ENCODE results near the gene IFNA8.
"Not testable (repeated sequence)": the region's sequence is repeated elsewhere in the genome, so short reads cannot be mapped to it uniquely, and the experiment has no call there.

Gene IFNA8

GRCh38 chr9:21415493-21416267 is 6.8 kb downstream of the IFNA8 start:
- Histone ChIP-seq H3K9me3 (ENCODE audit: control insufficient read depth, low read length) (no peaks in the 10 kb centered on the region), H3K4me3 (ENCODE audit: insufficient read depth, low read depth, low read length, poor library complexity, severe bottlenecking) (no peak overlapping the region), H3K4me1 (ENCODE audit: control insufficient read depth, insufficient read depth, low read length, poor library complexity, severe bottlenecking) (no peaks in the 10 kb centered on the region), H3K27ac (ENCODE audit: insufficient read depth, low read length, poor library complexity, severe bottlenecking) (no peak overlapping the region), H3K36me3 (ENCODE audit: control insufficient read depth, insufficient read depth, low read length) (no peaks in the 10 kb centered on the region), H3K27me3 (replicated peaks; ENCODE audit: control insufficient read depth, insufficient read depth, low read length, poor library complexity, severe bottlenecking) (no peaks in the 10 kb centered on the region)
- DNase-seq = no peak

- Histone ChIP-seq H3K9me3 (ENCODE audit: control insufficient read depth, low read length) (no peaks in the 10 kb centered on the region), H3K4me3 (ENCODE audit: insufficient read depth, low read depth, low read length, poor library complexity, severe bottlenecking) (no peak overlapping the region), H3K27me3 (replicated peaks; ENCODE audit: control insufficient read depth, insufficient read depth, low read length, poor library complexity, severe bottlenecking) (no peaks in the 10 kb centered on the region), H3K4me1 (ENCODE audit: control insufficient read depth, insufficient read depth, low read length, poor library complexity, severe bottlenecking) (no peaks in the 10 kb centered on the region), H3K27ac (ENCODE audit: insufficient read depth, low read length, poor library complexity, severe bottlenecking) (no peak overlapping the region), H3K36me3 (ENCODE audit: control insufficient read depth, insufficient read depth, low read length) (no peaks in the 10 kb centered on the region)
- DNase-seq = no peak
Observed at GRCh38 chr9:21428235-21428634, 19.3 kb downstream of the IFNA8 start.

GRCh38 chr9:21429191-21429590 is 20.3 kb downstream of the IFNA8 start:
- H3K4me1 ChIP-seq (ENCODE audit: control insufficient read depth, insufficient read depth, low read length, poor library complexity, severe bottlenecking) = no peaks in the 10 kb centered on the region
- no peak overlapping the region for H3K27ac ChIP-seq (ENCODE audit: insufficient read depth, low read length, poor library complexity, severe bottlenecking)
- no peaks in the 10 kb centered on the region for H3K27me3 ChIP-seq (replicated peaks; ENCODE audit: control insufficient read depth, insufficient read depth, low read length, poor library complexity, severe bottlenecking)
- H3K4me3 ChIP-seq (ENCODE audit: insufficient read depth, low read depth, low read length, poor library complexity, severe bottlenecking) = no peak overlapping the region
- H3K36me3 ChIP-seq (ENCODE audit: control insufficient read depth, insufficient read depth, low read length) = no peaks in the 10 kb centered on the region
- no peak for DNase-seq
- H3K9me3 ChIP-seq (ENCODE audit: control insufficient read depth, low read length) = no peaks in the 10 kb centered on the region

- H3K36me3 ChIP-seq (ENCODE audit: control insufficient read depth, insufficient read depth, low read length) = no peaks in the 10 kb centered on the region
- H3K27ac ChIP-seq (ENCODE audit: insufficient read depth, low read length, poor library complexity, severe bottlenecking) = no peak overlapping the region
- no peak for DNase-seq
Observed at GRCh38 chr9:21432672-21433425, 23.9 kb downstream of the IFNA8 start.

GRCh38 chr9:21434202-21435014 is 25.5 kb downstream of the IFNA8 start:
- no peaks in the 10 kb centered on the region for H3K4me1 ChIP-seq (ENCODE audit: control insufficient read depth, insufficient read depth, low read length, poor library complexity, severe bottlenecking)
- H3K36me3 ChIP-seq (ENCODE audit: control insufficient read depth, insufficient read depth, low read length) = no peaks in the 10 kb centered on the region
- no peak overlapping the region for H3K4me3 ChIP-seq (ENCODE audit: insufficient read depth, low read depth, low read length, poor library complexity, severe bottlenecking)
- peak in 1 of 3 donors; percentile 6 for DNase-seq
- H3K27ac ChIP-seq (ENCODE audit: insufficient read depth, low read length, poor library complexity, severe bottlenecking) = no peak overlapping the region
- no peaks in the 10 kb centered on the region for H3K9me3 ChIP-seq (ENCODE audit: control insufficient read depth, low read length)
- H3K27me3 ChIP-seq (replicated peaks; ENCODE audit: control insufficient read depth, insufficient read depth, low read length, poor library complexity, severe bottlenecking) = no peaks in the 10 kb centered on the region

More at GRCh38 chr9:21432672-21433425, 23.9 kb downstream of the IFNA8 start:
- Histone ChIP-seq H3K27me3 (replicated peaks; ENCODE audit: control insufficient read depth, insufficient read depth, low read length, poor library complexity, severe bottlenecking) (no peaks in the 10 kb centered on the region), H3K9me3 (ENCODE audit: control insufficient read depth, low read length) (no peaks in the 10 kb centered on the region), H3K4me3 (ENCODE audit: insufficient read depth, low read depth, low read length, poor library complexity, severe bottlenecking) (no peak overlapping the region), H3K4me1 (ENCODE audit: control insufficient read depth, insufficient read depth, low read length, poor library complexity, severe bottlenecking) (no peaks in the 10 kb centered on the region)

GRCh38 chr9:21435015-21435383 is 26.1 kb downstream of the IFNA8 start:
- not testable (repeated sequence) for DNase-seq; H3K27ac ChIP-seq (ENCODE audit: insufficient read depth, low read length, poor library complexity, severe bottlenecking); H3K4me3 ChIP-seq (ENCODE audit: insufficient read depth, low read depth, low read length, poor library complexity, severe bottlenecking); H3K4me1 ChIP-seq (ENCODE audit: control insufficient read depth, insufficient read depth, low read length, poor library complexity, severe bottlenecking); H3K27me3 ChIP-seq (replicated peaks; ENCODE audit: control insufficient read depth, insufficient read depth, low read length, poor library complexity, severe bottlenecking); H3K9me3 ChIP-seq (ENCODE audit: control insufficient read depth, low read length); H3K36me3 ChIP-seq (ENCODE audit: control insufficient read depth, insufficient read depth, low read length)

- Histone ChIP-seq H3K4me3 (ENCODE audit: insufficient read depth, low read depth, low read length, poor library complexity, severe bottlenecking) (no peak within 1 kb of the TSS), H3K36me3 (ENCODE audit: control insufficient read depth, insufficient read depth, low read length) (no peaks in the 10 kb centered on the region)
Observed at GRCh38 chr9:21440139-21440538, 31.2 kb downstream of the IFNA8 start, which contains the start of gene IFNA1. IFNA1 (plus strand) TSS chr9:21440439; CDS start chr9:21440508, 69 bp downstream.

GRCh38 chr9:21443849-21444625 is 35.1 kb downstream of the IFNA8 start:
- Histone ChIP-seq H3K27ac (ENCODE audit: insufficient read depth, low read length, poor library complexity, severe bottlenecking) (no peak overlapping the region), H3K4me3 (ENCODE audit: insufficient read depth, low read depth, low read length, poor library complexity, severe bottlenecking) (no peak overlapping the region), H3K4me1 (ENCODE audit: control insufficient read depth, insufficient read depth, low read length, poor library complexity, severe bottlenecking) (peaks cover 7% of the 10 kb centered on the region), H3K27me3 (replicated peaks; ENCODE audit: control insufficient read depth, insufficient read depth, low read length, poor library complexity, severe bottlenecking) (no peaks in the 10 kb centered on the region), H3K36me3 (ENCODE audit: control insufficient read depth, insufficient read depth, low read length) (no peaks in the 10 kb centered on the region), H3K9me3 (ENCODE audit: control insufficient read depth, low read length) (no peaks in the 10 kb centered on the region)
- DNase-seq = peak in 1 of 3 donors; percentile 15

More at GRCh38 chr9:21440139-21440538, 31.2 kb downstream of the IFNA8 start, which contains the start of gene IFNA1:
- no peaks in the 10 kb centered on the region for H3K27me3 ChIP-seq (replicated peaks; ENCODE audit: control insufficient read depth, insufficient read depth, low read length, poor library complexity, severe bottlenecking)
- H3K27ac ChIP-seq (ENCODE audit: insufficient read depth, low read length, poor library complexity, severe bottlenecking) = no peak within 1 kb of the TSS
- H3K9me3 ChIP-seq (ENCODE audit: control insufficient read depth, low read length) = no peaks in the 10 kb centered on the region
- peaks cover 7% of the 10 kb centered on the region for H3K4me1 ChIP-seq (ENCODE audit: control insufficient read depth, insufficient read depth, low read length, poor library complexity, severe bottlenecking)
- DNase-seq = no peak

GRCh38 chr9:21449312-21449711 is 40.4 kb downstream of the IFNA8 start:
- H3K4me3 ChIP-seq (ENCODE audit: insufficient read depth, low read depth, low read length, poor library complexity, severe bottlenecking); H3K36me3 ChIP-seq (ENCODE audit: control insufficient read depth, insufficient read depth, low read length); H3K27ac ChIP-seq (ENCODE audit: insufficient read depth, low read length, poor library complexity, severe bottlenecking); DNase-seq; H3K4me1 ChIP-seq (ENCODE audit: control insufficient read depth, insufficient read depth, low read length, poor library complexity, severe bottlenecking); H3K27me3 ChIP-seq (replicated peaks; ENCODE audit: control insufficient read depth, insufficient read depth, low read length, poor library complexity, severe bottlenecking); H3K9me3 ChIP-seq (ENCODE audit: control insufficient read depth, low read length): not testable (repeated sequence)
